ENCODE results near the gene EFCAB8.

GRCh38 chr20:32906200-32906599 is 47.5 kb downstream of the EFCAB8 start:
- TF ChIP-seq CTCF (IDR thresholded peaks at IDR 0.05; ENCODE audit: poor library complexity) = no peak
- TF ChIP-seq EZH2 (IDR thresholded peaks at IDR 0.05; ENCODE audit: borderline replicate concordance) = no peak
